Body of pancreas (tissue), 4 donors: ENCODE data around the gene LDLRAD4.

Source experiments
- CTCF ChIP-seq, 7 experiments: fragments of 450-650 bp in 4 of 7; fragments of 200-600 bp in 3 of 7; sonication (generic) in 3 of 7; IDR thresholded peaks; one replicate each; pipeline ENCODE4 v1.5.1; 2016 to 2019; ENCODE audit warnings: antibody characterized with exemption in 7 of 7
- POLR2A ChIP-seq, 3 donors: fragments of 450-650 bp; IDR thresholded peaks; one replicate each; pipeline ENCODE4 v1.6.1; 2016; ENCODE audit warnings: antibody characterized with exemption in 3 of 3, mild to moderate bottlenecking in 2 of 3

- no peak for TF ChIP-seq CTCF (IDR thresholded peaks at IDR 0.05)
- no peak for TF ChIP-seq POLR2A (IDR thresholded peaks at IDR 0.05)
Measured at GRCh38 chr18:13452388-13452811, 233.8 kb downstream of the LDLRAD4 start.
